ENCODE results near the gene EXOC3L4.

EXOC3L4 gene

GRCh38 chr14:103078420-103078749 is 16.1 kb upstream of the EXOC3L4 start:
- H3K4me1 Mint-ChIP-seq: peaks cover 3% of the 10 kb centered on the region
- H3K27ac Mint-ChIP-seq: no peak overlapping the region
- ATAC-seq (ENCODE audit: low read depth) (peak; percentile 78), DNase-seq (ENCODE audit: low spot score in 2 of 2) (peak; percentile 61 to 70)
- H3K27me3 Mint-ChIP-seq: no peaks in the 10 kb centered on the region
- no peaks in the 10 kb centered on the region for H3K9me3 Mint-ChIP-seq
- no peaks in the 10 kb centered on the region for H3K36me3 Mint-ChIP-seq
- no peak overlapping the region for H3K4me3 Mint-ChIP-seq

- Mint-ChIP-seq H3K27me3 (no peaks in the 10 kb centered on the region), H3K4me1 (peaks cover 3% of the 10 kb centered on the region), H3K27ac (no peak overlapping the region), H3K36me3 (no peaks in the 10 kb centered on the region), H3K9me3 (no peaks in the 10 kb centered on the region), H3K4me3 (no peak overlapping the region)
- ATAC-seq (ENCODE audit: low read depth) (no peak), DNase-seq (ENCODE audit: low spot score in 2 of 2) (peak in 1 of 2 donors; percentile 13)
Observed at GRCh38 chr14:103078860-103079587, 15.5 kb upstream of the EXOC3L4 start.

GRCh38 chr14:103081951-103082350 is 12.6 kb upstream of the EXOC3L4 start:
- Mint-ChIP-seq H3K36me3 (no peaks in the 10 kb centered on the region), H3K4me3 (no peak overlapping the region), H3K27me3 (peaks cover 6% of the 10 kb centered on the region), H3K4me1 (no peaks in the 10 kb centered on the region), H3K9me3 (no peaks in the 10 kb centered on the region), H3K27ac (no peak overlapping the region)
- no peak for ATAC-seq (ENCODE audit: low read depth)
- no peak for DNase-seq (ENCODE audit: low spot score in 2 of 2)

- ATAC-seq (ENCODE audit: low read depth) (no peak), DNase-seq (ENCODE audit: low spot score in 2 of 2) (no peak)
- no peaks in the 10 kb centered on the region for H3K9me3 Mint-ChIP-seq
- H3K4me3 Mint-ChIP-seq: no peak within 1 kb of the TSS
- no peak within 1 kb of the TSS for H3K27ac Mint-ChIP-seq
- peaks cover 9% of the 10 kb centered on the region for H3K27me3 Mint-ChIP-seq
- H3K36me3 Mint-ChIP-seq: no peaks in the 10 kb centered on the region
- no peaks in the 10 kb centered on the region for H3K4me1 Mint-ChIP-seq
Observed at GRCh38 chr14:103084021-103084919, 10.3 kb upstream of the EXOC3L4 start, which contains the start of gene LBHD2. LBHD2 (plus strand) TSS chr14:103084210; CDS start chr14:103086013, 1,803 bp downstream.

GRCh38 chr14:103085106-103086091 is 9.1 kb upstream of the EXOC3L4 start:
- Mint-ChIP-seq H3K4me1 (no peaks in the 10 kb centered on the region), H3K9me3 (no peaks in the 10 kb centered on the region), H3K36me3 (no peaks in the 10 kb centered on the region), H3K27ac (no peak overlapping the region), H3K27me3 (peaks cover 9% of the 10 kb centered on the region), H3K4me3 (no peak overlapping the region)
- DNase-seq (ENCODE audit: low spot score in 2 of 2) (no peak), ATAC-seq (ENCODE audit: low read depth) (no peak)

GRCh38 chr14:103086771-103087342 is 7.7 kb upstream of the EXOC3L4 start:
- Mint-ChIP-seq H3K27ac (no peak overlapping the region), H3K27me3 (peaks cover 9% of the 10 kb centered on the region), H3K9me3 (no peaks in the 10 kb centered on the region), H3K4me3 (no peak overlapping the region), H3K4me1 (peaks cover 3% of the 10 kb centered on the region), H3K36me3 (no peaks in the 10 kb centered on the region)
- DNase-seq (ENCODE audit: low spot score in 2 of 2): no peak
- ATAC-seq (ENCODE audit: low read depth): no peak

- ATAC-seq (ENCODE audit: low read depth): no peak
- Mint-ChIP-seq H3K4me1 (peaks cover 3% of the 10 kb centered on the region), H3K36me3 (no peaks in the 10 kb centered on the region), H3K4me3 (no peak overlapping the region), H3K27ac (no peak overlapping the region), H3K9me3 (no peaks in the 10 kb centered on the region), H3K27me3 (peaks cover 9% of the 10 kb centered on the region)
- no peak for DNase-seq (ENCODE audit: low spot score in 2 of 2)
Observed at GRCh38 chr14:103087343-103087835, 7.1 kb upstream of the EXOC3L4 start.

- ATAC-seq (ENCODE audit: low read depth): no peak
- no peak overlapping the region for H3K4me3 Mint-ChIP-seq
- H3K36me3 Mint-ChIP-seq: no peaks in the 10 kb centered on the region
- no peak overlapping the region for H3K27ac Mint-ChIP-seq
- H3K27me3 Mint-ChIP-seq: peaks cover 9% of the 10 kb centered on the region
- peaks cover 3% of the 10 kb centered on the region for H3K4me1 Mint-ChIP-seq
- no peaks in the 10 kb centered on the region for H3K9me3 Mint-ChIP-seq
- no peak for DNase-seq (ENCODE audit: low spot score in 2 of 2)
Observed at GRCh38 chr14:103088921-103089320, 5.6 kb upstream of the EXOC3L4 start.

GRCh38 chr14:103089386-103090335 is 4.9 kb upstream of the EXOC3L4 start:
- Mint-ChIP-seq H3K9me3 (no peaks in the 10 kb centered on the region), H3K27me3 (peaks cover 8% of the 10 kb centered on the region), H3K4me1 (peaks cover 3% of the 10 kb centered on the region), H3K36me3 (no peaks in the 10 kb centered on the region), H3K27ac (no peak overlapping the region), H3K4me3 (no peak overlapping the region)
- DNase-seq (ENCODE audit: low spot score in 2 of 2) (no peak), ATAC-seq (ENCODE audit: low read depth) (no peak)

GRCh38 chr14:103090481-103091020 is 4.0 kb upstream of the EXOC3L4 start:
- peaks cover 3% of the 10 kb centered on the region for H3K4me1 Mint-ChIP-seq
- no peak for ATAC-seq (ENCODE audit: low read depth)
- DNase-seq (ENCODE audit: low spot score in 2 of 2): no peak
- no peaks in the 10 kb centered on the region for H3K36me3 Mint-ChIP-seq
- H3K4me3 Mint-ChIP-seq: peak overlapping the region; percentile 70
- H3K27me3 Mint-ChIP-seq: peaks cover 7% of the 10 kb centered on the region
- no peak overlapping the region for H3K27ac Mint-ChIP-seq
- no peaks in the 10 kb centered on the region for H3K9me3 Mint-ChIP-seq

- Mint-ChIP-seq H3K4me1 (peaks cover 3% of the 10 kb centered on the region), H3K36me3 (no peaks in the 10 kb centered on the region), H3K27ac (no peak overlapping the region), H3K4me3 (peak overlapping the region; percentile 70), H3K9me3 (no peaks in the 10 kb centered on the region), H3K27me3 (peaks cover 6% of the 10 kb centered on the region)
- DNase-seq (ENCODE audit: low spot score in 2 of 2): peak; percentile 69 to 79
- ATAC-seq (ENCODE audit: low read depth): peak; percentile 91
Observed at GRCh38 chr14:103091041-103091882, 3.3 kb upstream of the EXOC3L4 start.

- H3K27ac Mint-ChIP-seq: no peak overlapping the region
- H3K9me3 Mint-ChIP-seq: no peaks in the 10 kb centered on the region
- H3K4me3 Mint-ChIP-seq: peak overlapping the region; percentile 51
- DNase-seq (ENCODE audit: low spot score in 2 of 2) (no peak), ATAC-seq (ENCODE audit: low read depth) (no peak)
- H3K27me3 Mint-ChIP-seq: peaks cover 9% of the 10 kb centered on the region
- peaks cover 6% of the 10 kb centered on the region for H3K4me1 Mint-ChIP-seq
- H3K36me3 Mint-ChIP-seq: no peaks in the 10 kb centered on the region
Observed at GRCh38 chr14:103091883-103092222, 2.7 kb upstream of the EXOC3L4 start.
